Karpas-422 (cell line): Measurements from ENCODE around the gene PDCD2L. TPM values are rescaled to one million over a fixed set of nuclear protein-coding genes. Genes with fewer than 3 reads are reported as not detected.

ENCODE experiments used
- DNase-seq: peaks from one replicate; pipeline ENCODE4 v3.0.0-alpha.2; 2015
- H2AFZ ChIP-seq: fragments of 200-600 bp; sonication (generic); 2 replicates; pipeline ENCODE4 v1.6.1; 2014; ENCODE audit warnings: antibody characterized with exemption, low read length, mixed read lengths
- H3K27ac ChIP-seq: fragments of 200-600 bp; sonication (generic); 2 replicates; pipeline ENCODE4 v1.5.1; 2014; ENCODE audit warnings: mild to moderate bottlenecking, low read length, moderate library complexity
- H3K27me3 ChIP-seq: fragments of 200-600 bp; sonication (generic); 2 replicates; pipeline ENCODE4 v1.6.1; 2014; ENCODE audit warnings: low read length, mixed read lengths
- H3K36me3 ChIP-seq: fragments of 200-600 bp; sonication (generic); 2 replicates; pipeline ENCODE4 v1.6.1; 2014; ENCODE audit warnings: low read length, mixed read lengths; ENCODE audit not compliant: insufficient read depth
- H3K4me1 ChIP-seq: fragments of 200-600 bp; sonication (generic); 2 replicates; pipeline ENCODE4 v1.6.1; 2014; ENCODE audit warnings: mild to moderate bottlenecking, low read length, mixed read lengths
- H3K4me2 ChIP-seq: fragments of 200-600 bp; sonication (generic); 2 replicates; pipeline ENCODE4 v1.6.1; 2014; ENCODE audit warnings: low read length, low read depth, mild to moderate bottlenecking; ENCODE audit not compliant: poor library complexity, severe bottlenecking
- H3K4me3 ChIP-seq: fragments of 200-600 bp; sonication (generic); 2 replicates; pipeline ENCODE4 v1.5.1; 2014; ENCODE audit warnings: mild to moderate bottlenecking, antibody characterized with exemption, low read length, mixed read lengths
- H3K79me2 ChIP-seq: fragments of 200-600 bp; sonication (generic); 2 replicates; pipeline ENCODE4 v1.6.1; 2014; ENCODE audit warnings: mild to moderate bottlenecking, low read length, mixed read lengths
- H3K9ac ChIP-seq: fragments of 200-600 bp; sonication (generic); 2 replicates; pipeline ENCODE4 v1.6.0; 2014; ENCODE audit warnings: low read length
- H3K9me2 ChIP-seq: fragments of 200-600 bp; sonication (generic), shearing (Covaris generic); replicated peaks from 2 replicates; pipeline ENCODE4 v1.6.0; 2014; ENCODE audit warnings: mild to moderate bottlenecking, low read length, moderate library complexity; ENCODE audit not compliant: insufficient read depth
- H3K9me3 ChIP-seq: fragments of 300-700, 200-600 bp; sonication (generic); 2 replicates; pipeline ENCODE4 v1.6.1; 2014; ENCODE audit warnings: low read length, mixed read lengths
- H4K20me1 ChIP-seq: fragments of 200-600 bp; sonication (generic); 2 replicates; pipeline ENCODE4 v1.6.1; 2014; ENCODE audit warnings: mild to moderate bottlenecking, antibody characterized with exemption, low read length, low read depth; ENCODE audit not compliant: insufficient read depth
- total RNA-seq: library from RNA; depleted of rRNA; stranded (reverse); fragments of >200 nt; shearing (Covaris generic); gene quantifications from 2 replicates; pipeline ENCODE4 v1.2.3, GENCODE V29; 2014; ENCODE audit warnings: low replicate concordance

Gene PDCD2L
- total RNA-seq, 1 experiment from 2014 or later = 38.1 TPM

DNA sequence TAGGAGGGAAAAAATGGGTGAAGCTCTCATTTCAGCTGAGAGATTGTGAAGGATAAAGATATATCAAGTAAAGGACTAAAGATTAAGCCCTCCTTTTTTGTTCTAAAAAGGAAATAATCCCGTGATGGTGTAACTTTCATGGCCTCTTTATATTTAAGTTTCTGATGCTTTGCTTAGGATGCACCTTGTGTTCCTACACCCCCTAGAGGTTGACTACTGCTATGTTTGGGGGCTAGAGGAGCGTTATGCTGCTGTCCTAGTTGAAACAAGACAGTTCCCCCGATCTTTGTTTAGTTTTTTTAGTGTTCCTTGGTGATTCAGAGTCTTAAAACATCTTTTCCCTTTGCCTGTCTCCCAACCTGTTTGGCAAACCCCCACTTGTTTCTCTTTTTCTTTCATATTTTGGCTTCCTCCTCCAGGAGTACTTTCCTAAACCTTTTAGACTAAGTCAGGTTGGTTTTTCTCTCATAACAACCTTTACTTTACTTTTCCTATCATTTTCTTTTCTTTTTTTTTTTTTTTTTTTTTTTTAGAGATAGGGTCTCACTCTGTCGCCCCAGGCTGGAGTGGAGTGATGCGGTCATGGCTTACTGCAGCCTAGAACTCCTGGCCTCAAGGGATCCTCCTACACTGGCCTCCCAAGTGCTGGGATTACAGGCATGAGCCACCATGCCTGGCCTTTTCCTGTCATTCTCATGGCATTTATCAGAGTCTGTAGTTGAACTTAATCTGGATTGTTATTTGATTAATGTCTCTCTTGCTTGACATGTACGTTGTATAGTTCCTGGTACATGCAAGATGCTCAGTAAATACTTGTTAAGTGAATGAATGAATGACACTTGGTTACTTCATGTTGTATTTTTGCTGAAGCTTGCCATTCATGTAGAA is 26.8 kb downstream of the PDCD2L start:
- peak; percentile 82 for DNase-seq
- no peak overlapping the region for H2AFZ ChIP-seq
- peaks cover 50% of the 10 kb centered on the region; the same call in 1 of the 2 replicates for H3K36me3 ChIP-seq
- peak overlapping the region; percentile 98 for H3K9ac ChIP-seq
- peaks cover 44% of the 10 kb centered on the region for H4K20me1 ChIP-seq
- H3K4me2 ChIP-seq = peak overlapping the region; percentile 95
- no peaks in the 10 kb centered on the region for H3K9me3 ChIP-seq
- peaks cover 30% of the 10 kb centered on the region for H3K4me1 ChIP-seq
- H3K79me2 ChIP-seq = peaks cover 81% of the 10 kb centered on the region
- peak overlapping the region; percentile 98 for H3K4me3 ChIP-seq
- no peaks in the 10 kb centered on the region for H3K9me2 ChIP-seq
- no peaks in the 10 kb centered on the region for H3K27me3 ChIP-seq
- H3K27ac ChIP-seq = 0 out of 2 replicates have a peak overlapping the region, but pooled peaks have one; percentile 12

- Histone ChIP-seq H3K36me3 (peaks cover 48% of the 10 kb centered on the region), H3K79me2 (peaks cover 88% of the 10 kb centered on the region), H3K4me2 (no peak overlapping the region)
Measured at GRCh38 chr19:34431681-34432402, 27.6 kb downstream of the PDCD2L start.

DNA sequence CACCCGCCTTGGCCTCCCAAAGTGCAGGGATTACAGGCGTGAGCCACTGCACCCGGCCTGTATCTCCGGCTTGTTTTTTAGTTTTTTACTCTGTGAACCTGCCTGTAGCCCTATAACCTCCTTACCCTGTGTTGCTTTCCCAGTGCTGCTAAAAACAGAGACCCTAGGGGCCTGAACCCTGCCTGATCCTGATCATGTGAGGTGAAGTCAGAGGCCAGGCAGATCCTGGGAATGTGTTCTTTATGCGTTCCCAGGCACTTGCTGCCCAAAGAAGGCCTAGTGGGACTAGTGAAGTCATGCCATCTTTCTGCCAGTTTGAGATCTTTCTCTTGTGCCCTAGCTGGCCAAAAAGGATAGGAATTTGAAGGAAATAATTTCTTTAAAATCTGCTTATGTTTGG is 28.6 kb downstream of the PDCD2L start:
- H3K79me2 ChIP-seq = peaks cover 96% of the 10 kb centered on the region
- no peak overlapping the region for H3K27ac ChIP-seq
- H3K4me2 ChIP-seq = no peak overlapping the region
- no peaks in the 10 kb centered on the region for H3K9me2 ChIP-seq
- H3K36me3 ChIP-seq = peaks cover 55% of the 10 kb centered on the region
- peaks cover 25% of the 10 kb centered on the region for H3K4me1 ChIP-seq
- H2AFZ ChIP-seq = no peak overlapping the region
- peaks cover 51% of the 10 kb centered on the region for H4K20me1 ChIP-seq
- no peak for DNase-seq
- H3K9ac ChIP-seq = no peak overlapping the region
- H3K9me3 ChIP-seq = no peaks in the 10 kb centered on the region
- no peak overlapping the region for H3K4me3 ChIP-seq
- no peaks in the 10 kb centered on the region for H3K27me3 ChIP-seq

More at GRCh38 chr19:34431681-34432402, 27.6 kb downstream of the PDCD2L start:
- Histone ChIP-seq H3K4me1 (peaks cover 30% of the 10 kb centered on the region), H2AFZ (no peak overlapping the region), H3K9me2 (no peaks in the 10 kb centered on the region), H3K27ac (no peak overlapping the region), H3K27me3 (no peaks in the 10 kb centered on the region), H4K20me1 (peaks cover 47% of the 10 kb centered on the region), H3K4me3 (no peak overlapping the region), H3K9ac (no peak overlapping the region), H3K9me3 (no peaks in the 10 kb centered on the region)
- no peak for DNase-seq

DNA sequence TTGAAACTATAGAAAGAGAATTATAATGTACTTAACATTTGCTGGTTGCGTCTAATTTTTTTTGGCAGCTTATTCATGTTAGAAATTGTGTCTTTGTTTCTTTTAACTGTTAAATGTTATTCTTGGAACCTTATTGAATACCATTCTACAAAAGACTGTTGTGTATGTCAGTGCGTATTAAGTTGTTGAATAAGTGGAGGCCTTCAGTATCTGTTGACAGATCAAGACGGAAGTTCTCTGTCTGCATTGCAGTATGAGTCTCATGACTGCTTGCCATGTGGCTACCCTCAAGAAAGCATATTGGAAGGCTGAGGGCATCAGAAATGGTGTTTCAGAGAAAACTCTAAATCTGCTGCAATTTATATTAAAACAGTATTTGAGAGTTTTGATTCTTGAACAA is 32.5 kb downstream of the PDCD2L start:
- H3K79me2 ChIP-seq = peaks cover 93% of the 10 kb centered on the region
- no peaks in the 10 kb centered on the region for H3K27me3 ChIP-seq
- DNase-seq = no peak
- H3K4me1 ChIP-seq = no peaks in the 10 kb centered on the region
- H3K4me2 ChIP-seq = no peak overlapping the region
- H4K20me1 ChIP-seq = peaks cover 40% of the 10 kb centered on the region
- H3K9me2 ChIP-seq = no peaks in the 10 kb centered on the region
- no peak overlapping the region for H2AFZ ChIP-seq
- no peak overlapping the region for H3K27ac ChIP-seq
- peaks cover 75% of the 10 kb centered on the region for H3K36me3 ChIP-seq
- no peaks in the 10 kb centered on the region for H3K9me3 ChIP-seq
- H3K9ac ChIP-seq = no peak overlapping the region
- no peak overlapping the region for H3K4me3 ChIP-seq

- no peak for DNase-seq
- no peak overlapping the region for H3K4me2 ChIP-seq
- no peak overlapping the region for H3K4me3 ChIP-seq
- H3K9me3 ChIP-seq = no peaks in the 10 kb centered on the region
- H3K27ac ChIP-seq = no peak overlapping the region
- H3K9ac ChIP-seq = no peak overlapping the region
- peaks cover 70% of the 10 kb centered on the region; the same call in 1 of the 2 replicates for H3K36me3 ChIP-seq
- H4K20me1 ChIP-seq = peaks cover 21% of the 10 kb centered on the region; the same call in 1 of the 2 replicates
- H2AFZ ChIP-seq = no peak overlapping the region
- peaks cover 67% of the 10 kb centered on the region for H3K79me2 ChIP-seq
- no peaks in the 10 kb centered on the region for H3K4me1 ChIP-seq
- H3K9me2 ChIP-seq = no peaks in the 10 kb centered on the region
- H3K27me3 ChIP-seq = no peaks in the 10 kb centered on the region
Measured at GRCh38 chr19:34448191-34448590, 44.0 kb downstream of the PDCD2L start.

DNA sequence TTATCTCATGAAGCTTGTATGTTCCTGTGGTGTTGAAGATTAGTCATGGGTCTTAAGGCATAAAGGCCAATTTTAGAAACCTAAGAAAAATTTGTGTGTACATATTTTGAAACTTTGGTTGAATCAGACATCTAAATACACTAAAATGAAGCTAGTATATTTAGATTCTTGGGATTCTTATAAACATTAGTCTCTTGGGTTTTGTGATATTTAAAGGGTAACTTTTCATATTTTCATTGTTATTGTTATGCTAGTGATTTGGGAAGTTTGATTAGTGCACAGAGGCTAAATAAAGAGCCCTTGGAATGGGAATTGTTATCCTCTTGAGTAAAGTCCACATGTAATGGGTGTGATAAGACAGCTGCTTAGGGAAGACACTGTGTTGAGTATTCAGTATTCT is 48.5 kb downstream of the PDCD2L start:
- H3K4me2 ChIP-seq = no peak overlapping the region
- DNase-seq = no peak
- peaks cover 16% of the 10 kb centered on the region; the same call in 1 of the 2 replicates for H4K20me1 ChIP-seq
- H3K36me3 ChIP-seq = peaks cover 57% of the 10 kb centered on the region; the same call in 1 of the 2 replicates
- no peaks in the 10 kb centered on the region for H3K9me2 ChIP-seq
- H3K27me3 ChIP-seq = no peaks in the 10 kb centered on the region
- H3K4me3 ChIP-seq = no peak overlapping the region
- H3K27ac ChIP-seq = no peak overlapping the region
- H3K9ac ChIP-seq = no peak overlapping the region
- H2AFZ ChIP-seq = no peak overlapping the region
- peaks cover 69% of the 10 kb centered on the region for H3K79me2 ChIP-seq
- H3K4me1 ChIP-seq = peaks cover 26% of the 10 kb centered on the region
- H3K9me3 ChIP-seq = no peaks in the 10 kb centered on the region

- Histone ChIP-seq H3K4me2 (no peak overlapping the region), H3K9ac (no peak overlapping the region), H3K9me3 (no peaks in the 10 kb centered on the region), H3K36me3 (peaks cover 61% of the 10 kb centered on the region), H3K4me3 (no peak overlapping the region), H3K9me2 (no peaks in the 10 kb centered on the region), H2AFZ (no peak overlapping the region), H3K27ac (no peak overlapping the region), H3K27me3 (no peaks in the 10 kb centered on the region), H3K4me1 (peaks cover 39% of the 10 kb centered on the region), H3K79me2 (peaks cover 72% of the 10 kb centered on the region), H4K20me1 (peaks cover 20% of the 10 kb centered on the region; the same call in 1 of the 2 replicates)
- DNase-seq = no peak
Measured at GRCh38 chr19:34454091-34454490, 49.9 kb downstream of the PDCD2L start.

DNA sequence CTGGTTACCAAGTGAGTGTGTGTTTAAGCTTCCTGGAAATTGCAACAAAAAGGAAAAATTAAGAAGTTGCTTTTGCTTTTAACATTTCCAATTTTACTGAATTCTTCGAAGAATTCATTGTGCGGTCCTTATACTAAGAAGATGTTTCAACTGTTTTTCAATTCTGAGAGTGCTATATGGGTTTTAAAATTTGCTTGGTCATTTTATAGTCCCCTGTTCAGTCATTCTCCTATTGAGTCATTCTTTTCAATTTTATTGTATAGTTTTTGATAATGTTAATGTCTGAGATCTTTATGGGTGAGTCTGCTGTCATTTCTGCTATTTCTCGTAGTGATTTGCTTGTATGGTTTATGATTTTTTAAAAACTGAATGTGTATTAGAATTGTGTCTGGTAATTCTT is 50.5 kb downstream of the PDCD2L start:
- H3K9ac ChIP-seq = no peak overlapping the region
- H3K9me2 ChIP-seq = no peaks in the 10 kb centered on the region
- no peak for DNase-seq
- H3K4me2 ChIP-seq = no peak overlapping the region
- no peak overlapping the region for H3K4me3 ChIP-seq
- H3K27me3 ChIP-seq = no peaks in the 10 kb centered on the region
- peaks cover 45% of the 10 kb centered on the region for H3K4me1 ChIP-seq
- peaks cover 62% of the 10 kb centered on the region for H3K36me3 ChIP-seq
- H2AFZ ChIP-seq = no peak overlapping the region
- H3K27ac ChIP-seq = no peak overlapping the region
- peaks cover 25% of the 10 kb centered on the region; the same call in 1 of the 2 replicates for H4K20me1 ChIP-seq
- no peaks in the 10 kb centered on the region for H3K9me3 ChIP-seq
- peaks cover 77% of the 10 kb centered on the region for H3K79me2 ChIP-seq
